Right kidney (tissue), 1 donor: ENCODE data around the gene METTL1.
"Not testable (repeated sequence)": the region's sequence is repeated elsewhere in the genome, so short reads cannot be mapped to it uniquely, and the experiment has no call there.

ENCODE experiments used
- DNase-seq: peaks from one replicate; pipeline ENCODE4 v3.0.0-alpha.2; 2016

The METTL1 gene

GRCh38 chr12:57800965-57801364 is 29.1 kb upstream of the METTL1 start:
- DNase-seq: no peak

GRCh38 chr12:57797933-57798332 is 26.0 kb upstream of the METTL1 start:
- DNase-seq: no peak

GRCh38 chr12:57796996-57797395 is 25.1 kb upstream of the METTL1 start:
- DNase-seq: no peak

- no peak for DNase-seq
These were observed 23.4 kb upstream of the METTL1 start for GRCh38 chr12:57795354-57795753.

GRCh38 chr12:57793920-57794319 is 22.0 kb upstream of the METTL1 start:
- DNase-seq: no peak

- DNase-seq: no peak
These were observed 12.0 kb upstream of the METTL1 start for GRCh38 chr12:57783861-57784260.

GRCh38 chr12:57783466-57783801 is 11.5 kb upstream of the METTL1 start:
- no peak for DNase-seq

GRCh38 chr12:57782608-57783465 is 10.9 kb upstream of the METTL1 start, which contains the start of gene TSFM:
Gene TSFM (plus strand): TSS chr12:57782787. CDS start chr12:57782802, 15 bp downstream.
- DNase-seq: peak; percentile 83

GRCh38 chr12:57782243-57782607 is 10.3 kb upstream of the METTL1 start:
- no peak for DNase-seq

- DNase-seq: no peak
These were observed 9.9 kb upstream of the METTL1 start for GRCh38 chr12:57781801-57782200.

- no peak for DNase-seq
These were observed 9.3 kb upstream of the METTL1 start for GRCh38 chr12:57781244-57781643.

- DNase-seq: no peak
These were observed 8.5 kb upstream of the METTL1 start for GRCh38 chr12:57780284-57780897.

- no peak for DNase-seq
These were observed 7.8 kb upstream of the METTL1 start for GRCh38 chr12:57779736-57780135.

- DNase-seq: no peak
These were observed 6.0 kb upstream of the METTL1 start for GRCh38 chr12:57777911-57778310.

GRCh38 chr12:57777367-57777766 is 5.5 kb upstream of the METTL1 start:
- no peak for DNase-seq

- DNase-seq: no peak
These were observed 4.3 kb upstream of the METTL1 start for GRCh38 chr12:57776247-57776587.

GRCh38 chr12:57775563-57776246 is 3.8 kb upstream of the METTL1 start:
- DNase-seq: no peak

GRCh38 chr12:57775044-57775443 is 3.1 kb upstream of the METTL1 start:
- no peak for DNase-seq

GRCh38 chr12:57774634-57775033 is 2.7 kb upstream of the METTL1 start:
- not testable (repeated sequence) for DNase-seq

GRCh38 chr12:57772429-57773322 is 771 bp upstream of the METTL1 start, which contains the start of gene EEF1AKMT3:
Gene EEF1AKMT3 (plus strand): TSS chr12:57772614. CDS start chr12:57772725, 111 bp downstream.
- peak; percentile 85 for DNase-seq

GRCh38 chr12:57771236-57771872 is 551 bp downstream of the METTL1 start:
- DNase-seq: no peak

GRCh38 chr12:57770734-57771133 is 1.2 kb downstream of the METTL1 start:
- DNase-seq: no peak
